HEK293T (cell line): ENCODE measurements around the gene AGTRAP.
A peak's percentile ranks its signal among the peaks of the same experiment; 100 is the strongest.

Source experiments
- CTCF ChIA-PET: fragments of 350-600 bp; formaldehyde crosslinking; extraction: SDS; loops from one replicate; lab custom pipeline; 2021; ENCODE audit warnings: antibody characterized with exemption, inconsistent platforms; lab: Yijun Ruan, JAX
- POLR2A ChIA-PET: fragments of 350-600 bp; formaldehyde crosslinking; extraction: SDS; loops from one replicate; lab custom pipeline; 2020; ENCODE audit warnings: antibody characterized with exemption, inconsistent platforms; lab: Yijun Ruan, JAX
- DNase-seq: peaks from one replicate; pipeline ENCODE4 v3.0.0; 2012; ENCODE audit warnings: mixed read lengths; ENCODE audit errors: extremely low spot score
- ARNT ChIP-seq: fragments of 450-650 bp; IDR thresholded peaks from 2 replicates; pipeline ENCODE4 v1.6.1; 2017; ENCODE audit warnings: mild to moderate bottlenecking
- BHLHE40 ChIP-seq: fragments of 450-650 bp; IDR thresholded peaks from 2 replicates; pipeline ENCODE4 v1.6.1; 2016; ENCODE audit warnings: mild to moderate bottlenecking, moderate library complexity, borderline replicate concordance
- CTBP1 ChIP-seq: fragments of 450-650 bp; IDR thresholded peaks from 2 replicates; pipeline ENCODE4 v1.6.1; 2016; ENCODE audit warnings: borderline replicate concordance
- ELF4 ChIP-seq: fragments of 450-650 bp; IDR thresholded peaks from 2 replicates; pipeline ENCODE4 v1.6.1; 2017; ENCODE audit warnings: antibody characterized with exemption
- FOXA1 ChIP-seq: fragments of 450-650 bp; IDR thresholded peaks from 2 replicates; pipeline ENCODE4 v1.6.1; 2016; ENCODE audit warnings: mild to moderate bottlenecking
- FOXK2 ChIP-seq: fragments of 450-650 bp; IDR thresholded peaks from 2 replicates; pipeline ENCODE4 v1.6.1; 2016; ENCODE audit warnings: mild to moderate bottlenecking
- FOXM1 ChIP-seq: fragments of 450-650 bp; IDR thresholded peaks from 2 replicates; pipeline ENCODE4 v1.6.1; 2017; ENCODE audit warnings: mild to moderate bottlenecking, borderline replicate concordance
- HDGF ChIP-seq: fragments of 450-650 bp; IDR thresholded peaks from 2 replicates; pipeline ENCODE4 v1.6.1; 2017; ENCODE audit warnings: antibody characterized with exemption, borderline replicate concordance
- L3MBTL2 ChIP-seq: fragments of 450-650 bp; conservative IDR thresholded peaks from 2 replicates; pipeline ENCODE4 v1.6.1; 2016; ENCODE audit warnings: mild to moderate bottlenecking
- LEF1 ChIP-seq: fragments of 450-650 bp; IDR thresholded peaks from 2 replicates; pipeline ENCODE4 v1.6.1; 2017; ENCODE audit warnings: mild to moderate bottlenecking, borderline replicate concordance
- NFRKB ChIP-seq: fragments of 450-650 bp; IDR thresholded peaks from 2 replicates; pipeline ENCODE4 v1.6.1; 2016; ENCODE audit warnings: mild to moderate bottlenecking, moderate library complexity
- SP1 ChIP-seq: fragments of 450-650 bp; IDR thresholded peaks from 2 replicates; pipeline ENCODE4 v1.6.1; 2017
- SUZ12 ChIP-seq: fragments of 450-650 bp; IDR thresholded peaks from 2 replicates; pipeline ENCODE4 v1.6.1; 2016; ENCODE audit warnings: mild to moderate bottlenecking
- TARDBP ChIP-seq: fragments of 450-650 bp; IDR thresholded peaks from 2 replicates; pipeline ENCODE4 v1.6.1; 2016
- ZNF384 ChIP-seq: fragments of 450-650 bp; IDR thresholded peaks from 2 replicates; pipeline ENCODE4 v1.6.1; 2016
- TF ChIP-seq, protein P1 (sequence below): fragments of 450-650 bp; IDR thresholded peaks from 2 replicates; pipeline ENCODE4 v1.6.1; 2016

Gene AGTRAP

GRCh38 chr1:11759791-11760190 lies 23.9 kb downstream of the AGTRAP start:
- DNase-seq = no peak
- ChIA-PET CTCF (no interaction called here), POLR2A (no interaction called here)
- TF ChIP-seq ZNF384 (no peak), NFRKB (no peak), TARDBP (no peak), L3MBTL2 (no peak), CTBP1 (no peak), SUZ12 (no peak), LEF1 (no peak), SP1 (no peak), ELF4 (no peak), FOXK2 (no peak), HDGF (no peak), FOXA1 (no peak), FOXM1 (no peak), BHLHE40 (no peak)
- TF ChIP-seq, protein P1, sequence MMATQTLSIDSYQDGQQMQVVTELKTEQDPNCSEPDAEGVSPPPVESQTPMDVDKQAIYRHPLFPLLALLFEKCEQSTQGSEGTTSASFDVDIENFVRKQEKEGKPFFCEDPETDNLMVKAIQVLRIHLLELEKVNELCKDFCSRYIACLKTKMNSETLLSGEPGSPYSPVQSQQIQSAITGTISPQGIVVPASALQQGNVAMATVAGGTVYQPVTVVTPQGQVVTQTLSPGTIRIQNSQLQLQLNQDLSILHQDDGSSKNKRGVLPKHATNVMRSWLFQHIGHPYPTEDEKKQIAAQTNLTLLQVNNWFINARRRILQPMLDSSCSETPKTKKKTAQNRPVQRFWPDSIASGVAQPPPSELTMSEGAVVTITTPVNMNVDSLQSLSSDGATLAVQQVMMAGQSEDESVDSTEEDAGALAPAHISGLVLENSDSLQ = no peak

- no peak for DNase-seq
- TF ChIP-seq ZNF384 (no peak), ELF4 (no peak), FOXK2 (no peak), SP1 (no peak), CTBP1 (no peak), LEF1 (no peak), HDGF (no peak), NFRKB (no peak), ARNT (no peak), FOXM1 (no peak), SUZ12 (no peak), TARDBP (no peak), L3MBTL2 (no peak)
- POLR2A ChIA-PET = no interaction called here
- CTCF ChIA-PET = no interaction called here
These were observed 25.3 kb downstream of the AGTRAP start for GRCh38 chr1:11761285-11761684.

DNA sequence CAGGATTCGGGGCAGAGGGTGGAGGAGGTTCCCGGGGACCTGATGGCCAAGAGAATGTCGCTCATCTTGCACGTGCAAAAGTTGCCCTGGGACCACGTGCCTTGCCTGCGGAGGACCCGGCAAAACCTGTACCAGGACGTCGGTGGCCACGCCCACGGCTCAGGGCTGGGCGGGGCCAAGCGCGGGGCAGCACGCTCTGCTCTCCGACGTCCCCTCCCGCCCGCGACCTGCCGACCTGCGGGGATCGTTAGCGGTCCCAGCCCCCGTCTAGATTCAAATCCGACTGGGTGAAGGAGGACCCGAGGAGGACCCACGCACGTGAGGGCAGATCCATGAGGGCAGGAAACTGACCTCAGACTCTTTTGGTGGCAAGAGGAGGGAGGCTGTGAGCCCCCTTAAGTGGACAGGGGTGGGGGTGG lies 26.1 kb downstream of the AGTRAP start, which contains the start of gene C1orf167:
Gene C1orf167, plus strand, starts transcription at position 206 of the 419 bp plus-strand sequence. CDS start 2,208 bp downstream, outside the sequence.
- peak; percentile 79 for DNase-seq
- ChIA-PET CTCF (interaction anchor here (0.6 kb wide), 1 partner anchor 140 kb away, joined by 3 read pairs; no protein-coding TSS in a partner anchor), POLR2A (no interaction called here)
- TF ChIP-seq LEF1 (no peak), TARDBP (no peak), L3MBTL2 (peak; percentile 86)
- TF ChIP-seq, protein P1 = no peak

- DNase-seq = no peak
- ChIA-PET POLR2A (no interaction called here), CTCF (no interaction called here)
- TF ChIP-seq FOXA1 (no peak), CTBP1 (no peak)
These were observed 28.2 kb downstream of the AGTRAP start for GRCh38 chr1:11764115-11764514.

GRCh38 chr1:11764519-11764918 lies 28.6 kb downstream of the AGTRAP start:
- no peak for DNase-seq
- POLR2A ChIA-PET = no interaction called here
- no peak for TF ChIP-seq ELF4

DNA sequence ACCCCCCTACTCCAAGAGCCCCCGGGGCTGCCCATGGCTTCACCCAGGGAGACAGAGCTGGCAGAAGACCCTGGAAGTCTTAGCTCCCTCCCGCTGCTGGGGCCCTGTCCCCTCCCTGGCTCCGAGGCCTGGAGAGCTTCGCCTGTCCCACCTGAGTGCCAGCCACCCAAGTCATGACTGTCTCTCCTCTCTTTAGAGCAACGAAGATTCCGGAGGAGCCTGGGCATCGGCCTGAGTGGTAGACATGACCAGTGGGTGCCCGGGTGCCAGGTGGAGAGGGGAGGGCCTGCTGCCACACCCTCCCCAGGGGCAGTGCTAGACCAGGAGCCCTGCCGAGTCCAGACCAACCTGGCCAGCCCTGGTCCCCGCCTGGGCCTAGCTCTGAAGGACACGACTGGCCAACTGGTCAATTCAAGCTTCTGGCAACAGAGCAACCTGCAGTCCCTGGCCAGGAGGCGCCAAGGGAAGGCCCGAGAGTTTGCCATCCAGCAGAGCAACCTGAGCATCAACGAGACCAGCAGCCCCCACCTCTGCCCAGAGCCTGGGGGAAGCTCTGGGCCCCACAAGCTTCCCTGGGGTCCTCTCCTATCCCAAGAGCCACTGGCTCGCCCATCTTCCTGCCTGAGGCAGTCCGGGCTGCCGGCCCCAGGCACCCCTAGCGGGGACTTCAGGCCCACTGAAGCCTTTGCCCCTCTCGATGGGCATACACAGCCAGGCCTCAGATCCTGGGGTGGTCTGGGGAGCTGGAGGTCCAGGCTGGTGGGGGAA lies 29.9 kb downstream of the AGTRAP start:
- ChIA-PET POLR2A (no interaction called here), CTCF (no interaction called here)
- TF ChIP-seq NFRKB (no peak), FOXK2 (no peak), FOXA1 (no peak), FOXM1 (no peak), SUZ12 (no peak), TARDBP (no peak), L3MBTL2 (no peak)
- DNase-seq = no peak

More at GRCh38 chr1:11764519-11764918, 28.6 kb downstream of the AGTRAP start:
- CTCF ChIA-PET = no interaction called here

DNA sequence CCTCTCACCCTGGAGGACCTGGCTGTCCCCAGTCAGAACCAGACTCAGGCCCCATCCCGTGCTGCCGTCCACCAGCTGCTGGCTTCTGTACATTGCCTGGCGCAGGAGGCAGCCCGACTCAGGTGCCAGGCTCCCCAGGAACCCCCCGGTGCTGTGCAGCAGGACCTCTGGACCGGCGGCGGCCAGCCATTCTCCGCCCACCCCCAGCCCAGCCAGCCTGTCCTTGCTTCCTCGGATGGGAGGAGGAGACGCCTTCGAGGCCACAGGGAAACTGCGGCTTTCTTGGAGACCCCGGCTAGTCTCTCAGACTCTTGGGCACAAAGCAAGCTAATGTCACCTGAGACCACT lies 30.5 kb downstream of the AGTRAP start:
- no peak for TF ChIP-seq ZNF384
- no peak for TF ChIP-seq NFRKB
- no peak for TF ChIP-seq TARDBP
- TF ChIP-seq ELF4 = no peak
- TF ChIP-seq FOXM1 = no peak
- TF ChIP-seq SP1 = no peak
- TF ChIP-seq ARNT = no peak
- no peak for TF ChIP-seq FOXA1
- TF ChIP-seq LEF1 = no peak
- TF ChIP-seq CTBP1 = no peak
- no peak for TF ChIP-seq FOXK2
- TF ChIP-seq, protein P1 = no peak
- no peak for TF ChIP-seq SUZ12
- no peak for TF ChIP-seq BHLHE40
- TF ChIP-seq L3MBTL2 = no peak
- no peak for TF ChIP-seq HDGF
- POLR2A ChIA-PET = no interaction called here
- DNase-seq = no peak
- CTCF ChIA-PET = no interaction called here
